CD4-positive, alpha-beta T cell treated with Interleukin-4 for 1 hour (primary cell): ENCODE results near the gene BTNL9.
"Not testable (repeated sequence)": the region's sequence is repeated elsewhere in the genome, so short reads cannot be mapped to it uniquely, and the experiment has no call there.

Source experiments
- DNase-seq, 2 donors: peaks; one replicate each; pipeline ENCODE4 v3.0.0-alpha.2; 2020 to 2022

Gene BTNL9

GRCh38 chr5:181039931-181040630, at the start of gene BTNL9:
BTNL9 (plus strand) TSS chr5:181040266; CDS start chr5:181045490, 5,224 bp downstream.
- no peak for DNase-seq

GRCh38 chr5:180990882-180991242, 49.2 kb upstream of the BTNL9 start:
- no peak for DNase-seq

- no peak for DNase-seq
Measured at GRCh38 chr5:181001947-181002346, 38.1 kb upstream of the BTNL9 start.

DNA sequence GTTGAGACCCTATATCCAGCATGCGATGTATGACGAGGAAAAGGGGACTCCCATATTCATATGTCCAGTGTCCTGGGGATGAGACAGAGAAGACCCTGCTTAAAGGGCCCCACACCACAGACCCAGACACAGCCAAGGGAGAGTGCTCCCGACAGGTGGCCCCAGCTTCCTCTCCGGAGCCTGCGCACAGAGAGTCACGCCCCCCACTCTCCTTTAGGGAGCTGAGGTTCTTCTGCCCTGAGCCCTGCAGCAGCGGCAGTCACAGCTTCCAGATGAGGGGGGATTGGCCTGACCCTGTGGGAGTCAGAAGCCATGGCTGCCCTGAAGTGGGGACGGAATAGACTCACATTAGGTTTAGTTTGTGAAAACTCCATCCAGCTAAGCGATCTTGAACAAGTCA, 34.3 kb upstream of the BTNL9 start:
- no peak for DNase-seq

GRCh38 chr5:181008136-181008535, 31.9 kb upstream of the BTNL9 start:
- DNase-seq: no peak

DNA sequence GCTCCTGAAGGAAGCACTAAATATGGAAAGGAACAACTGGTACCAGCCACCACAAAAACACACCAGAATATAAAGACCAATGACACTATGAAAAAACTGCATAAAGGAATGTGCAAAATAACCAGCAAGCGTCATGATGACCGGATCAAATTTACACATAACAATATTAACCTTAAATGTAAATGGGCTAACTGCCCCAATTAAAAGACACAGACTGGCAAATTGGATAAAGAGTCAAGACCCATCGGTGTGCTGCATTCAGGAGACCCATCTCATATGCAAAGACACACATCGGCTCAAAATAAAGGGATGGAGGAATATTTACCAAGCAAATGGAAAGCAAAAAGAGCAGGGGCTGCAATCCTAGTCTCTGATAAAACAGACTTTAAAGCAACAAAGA, 30.0 kb upstream of the BTNL9 start:
- DNase-seq: not testable (repeated sequence)

GRCh38 chr5:181014654-181015053, 25.4 kb upstream of the BTNL9 start:
- DNase-seq: not testable (repeated sequence)

DNA sequence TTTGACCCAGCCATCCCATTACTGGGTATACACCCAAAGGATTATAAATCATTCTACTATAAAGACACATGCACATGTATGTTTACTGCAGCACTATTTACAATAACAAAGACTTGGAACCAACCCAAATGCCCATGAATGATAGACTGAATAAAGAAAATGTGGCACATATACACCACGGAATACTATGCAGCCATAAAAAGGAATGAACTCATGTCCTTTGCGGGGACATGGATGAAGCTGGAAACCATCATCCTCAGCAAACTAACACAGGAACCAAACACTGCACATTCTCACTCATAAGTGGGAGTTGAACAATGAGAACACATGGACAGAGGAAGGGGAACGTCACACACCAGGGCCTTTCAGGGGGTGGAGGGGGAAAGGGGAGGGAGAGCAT, 22.6 kb upstream of the BTNL9 start:
- DNase-seq: not testable (repeated sequence)

GRCh38 chr5:181020688-181021087, 19.4 kb upstream of the BTNL9 start:
- no peak for DNase-seq

DNA sequence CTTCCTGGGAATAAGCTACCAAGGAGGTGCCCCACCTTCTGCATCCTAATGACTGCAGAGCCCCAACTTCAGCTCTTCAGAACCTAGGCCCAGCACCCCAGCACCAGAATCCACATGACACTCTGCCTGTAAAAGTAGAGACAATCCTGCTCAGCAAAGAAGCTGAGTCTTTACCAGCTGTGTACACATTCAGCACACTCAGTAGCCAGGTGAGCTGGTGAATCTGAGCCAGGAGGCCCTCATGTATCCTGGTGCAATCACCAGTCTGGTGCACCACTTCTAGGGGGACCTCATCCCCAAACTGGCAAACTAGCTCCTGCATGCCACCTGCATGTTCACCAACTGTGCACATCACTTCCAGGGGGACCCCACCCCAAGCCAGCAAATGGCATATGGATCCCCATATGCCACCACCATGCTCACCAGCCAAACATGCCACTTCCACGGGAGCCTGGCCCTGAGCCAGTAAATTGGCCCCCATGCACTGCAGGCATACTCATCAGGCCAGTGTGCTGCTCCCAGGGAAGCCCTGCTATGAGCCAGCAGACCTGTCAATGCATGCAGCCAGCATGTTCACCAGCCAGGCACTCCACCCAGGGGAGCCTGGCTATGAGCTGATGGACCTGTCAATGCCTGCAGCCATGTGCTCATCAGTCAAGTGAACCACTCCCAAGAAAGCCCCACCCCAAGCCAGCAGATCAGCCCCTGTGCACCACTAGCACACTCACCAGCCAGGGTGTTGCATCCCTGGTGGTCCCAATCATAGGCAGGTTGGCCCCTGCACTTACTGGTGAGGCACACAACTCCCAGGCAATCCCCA, 15.6 kb upstream of the BTNL9 start:
- DNase-seq: no peak

GRCh38 chr5:181027452-181028031, 12.5 kb upstream of the BTNL9 start:
- no peak for DNase-seq

DNA sequence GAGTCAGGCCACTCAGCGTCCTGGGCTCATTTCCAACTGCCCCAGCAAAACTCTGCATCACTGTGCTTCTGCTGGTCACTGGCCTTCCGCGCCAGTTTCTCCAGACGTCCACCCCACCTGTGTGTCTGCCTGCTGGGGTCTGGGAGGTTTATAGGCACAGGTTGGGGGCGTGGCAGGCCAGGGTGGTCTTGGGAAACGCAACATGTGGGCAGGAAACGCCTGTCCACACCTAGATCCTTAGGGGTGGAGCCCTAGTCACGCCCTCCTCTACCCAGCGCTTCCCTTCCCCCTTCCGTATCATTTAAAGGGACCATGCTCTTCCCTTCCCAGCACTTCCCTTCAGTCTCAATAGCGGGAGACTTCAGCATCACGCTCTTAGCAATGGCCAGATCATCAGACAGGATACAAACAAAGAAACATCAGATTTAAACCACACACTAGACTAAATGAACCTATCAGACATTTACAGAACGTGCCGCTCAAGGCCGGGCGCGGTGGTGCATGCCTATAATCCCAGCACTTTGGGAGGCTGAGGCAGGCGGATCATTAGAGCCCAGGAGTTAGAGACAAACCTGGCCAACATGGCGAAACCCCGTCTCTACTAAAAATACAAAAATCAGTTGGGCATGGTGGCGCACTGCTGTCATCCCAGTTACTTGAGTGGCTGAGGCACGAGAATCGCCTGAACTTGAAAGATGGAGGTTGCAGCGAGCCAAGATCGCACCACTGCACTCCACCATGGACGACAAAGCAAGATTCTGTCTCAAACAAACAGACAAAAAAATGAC, 11.8 kb upstream of the BTNL9 start:
- DNase-seq: no peak

DNA sequence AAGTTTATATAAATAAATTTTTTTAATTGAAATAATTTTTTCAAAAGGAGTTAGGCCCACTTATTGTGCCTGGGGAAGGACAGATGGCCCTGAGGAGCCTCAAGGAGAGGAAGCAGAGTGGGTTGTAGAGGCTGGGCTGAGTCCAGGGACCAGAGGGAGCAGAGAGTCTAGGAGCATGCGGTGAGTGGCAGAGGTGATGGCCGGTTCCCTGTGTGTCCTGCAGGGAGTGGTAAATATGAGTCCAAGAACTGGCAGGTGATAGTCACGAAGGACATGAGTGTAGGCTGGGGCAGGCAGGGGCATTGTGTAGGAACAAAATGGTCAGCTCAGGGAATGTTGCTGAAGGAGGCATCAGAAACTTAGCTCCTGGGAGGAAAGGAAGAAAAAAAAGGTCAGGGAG, 8.3 kb upstream of the BTNL9 start:
- DNase-seq: no peak

DNA sequence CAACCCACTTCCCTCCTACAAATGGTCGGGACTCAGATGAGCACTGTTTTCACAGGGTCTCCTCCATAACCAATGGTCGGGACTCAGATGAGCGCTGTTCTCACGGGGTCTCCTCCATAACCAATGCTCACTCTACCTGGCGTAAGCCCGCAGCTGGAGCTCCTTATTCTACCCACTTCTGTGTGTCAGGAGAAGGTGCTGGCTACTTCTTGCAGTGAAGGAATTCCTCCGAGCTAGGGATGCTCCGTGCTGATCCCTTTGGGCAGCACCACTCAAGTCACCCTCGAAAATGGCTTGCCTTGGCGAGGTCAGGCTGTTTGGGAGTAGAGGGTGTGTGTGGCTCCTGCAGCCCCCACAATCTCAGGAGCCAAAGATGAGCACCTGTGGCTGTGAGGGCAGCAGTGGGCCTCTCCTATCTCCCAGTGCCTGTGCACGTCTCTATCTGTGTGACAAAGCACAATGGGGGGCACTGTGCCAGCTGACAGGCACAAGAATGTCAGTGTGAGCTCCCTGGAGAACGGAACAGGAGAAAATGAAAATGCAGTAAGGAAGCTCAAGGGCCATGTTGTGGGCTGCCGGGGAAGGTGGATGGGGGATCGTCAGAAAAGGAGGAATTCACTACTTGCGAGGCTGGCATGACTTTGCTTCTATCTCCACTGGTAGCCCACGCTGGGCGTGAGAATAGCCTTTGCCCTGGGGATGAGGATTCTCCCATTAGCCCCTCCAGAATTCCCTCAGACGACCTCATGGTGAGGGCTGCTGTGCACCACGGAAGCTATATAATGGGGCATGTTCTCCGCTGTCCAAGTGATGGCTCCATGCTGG, 3.9 kb upstream of the BTNL9 start:
- DNase-seq: no peak

- no peak for DNase-seq
Measured at GRCh38 chr5:181036816-181037364, 3.2 kb upstream of the BTNL9 start.

DNA sequence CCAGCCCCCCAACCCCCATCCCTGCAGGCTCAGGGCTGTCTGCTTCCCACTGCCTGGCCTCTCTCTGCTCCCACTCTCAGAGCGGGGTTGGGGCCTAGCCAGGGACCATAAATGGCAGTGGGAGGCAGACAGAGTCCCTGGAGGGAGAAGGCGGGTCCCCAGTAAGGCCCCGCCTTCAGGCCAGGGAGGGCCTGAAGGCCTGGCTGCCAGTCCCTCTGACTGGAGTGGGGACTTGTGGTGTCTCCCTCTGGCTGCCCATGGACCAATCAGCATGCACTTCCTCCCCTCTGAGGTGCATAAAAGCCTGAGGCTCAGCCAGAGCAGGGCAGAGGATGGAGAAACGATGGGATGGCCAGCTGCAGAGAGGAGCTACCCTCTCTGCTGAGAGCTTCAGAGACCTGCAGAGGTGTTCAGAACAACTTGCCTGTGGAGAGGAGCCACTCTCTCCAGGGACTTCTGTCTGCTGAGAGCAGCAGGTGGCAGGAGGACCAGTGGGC, 2.7 kb upstream of the BTNL9 start:
- no peak for DNase-seq

- DNase-seq: no peak
Measured at GRCh38 chr5:181039471-181039870, 595 bp upstream of the BTNL9 start.

- no peak for DNase-seq
Measured at GRCh38 chr5:181040631-181040945, 522 bp downstream of the BTNL9 start.

DNA sequence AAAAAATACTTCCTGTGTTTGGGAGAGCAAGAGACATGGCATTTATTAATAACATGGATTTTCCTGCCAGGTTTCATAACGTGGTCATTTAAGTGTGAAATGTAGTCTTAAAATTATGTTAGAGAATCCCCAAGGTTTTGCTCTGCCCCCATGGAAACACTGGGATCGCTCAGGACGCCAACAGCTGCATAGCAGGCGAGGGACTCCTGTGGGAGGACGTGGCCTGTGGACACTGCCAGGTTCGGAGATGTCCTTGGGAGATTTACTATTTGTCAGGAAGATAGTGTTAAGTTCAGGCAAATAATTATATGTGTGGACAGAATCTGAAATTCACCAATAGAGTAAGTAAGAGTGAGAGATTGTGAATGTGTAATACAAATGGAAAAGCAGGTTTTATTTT, 977 bp downstream of the BTNL9 start:
- DNase-seq: no peak

DNA sequence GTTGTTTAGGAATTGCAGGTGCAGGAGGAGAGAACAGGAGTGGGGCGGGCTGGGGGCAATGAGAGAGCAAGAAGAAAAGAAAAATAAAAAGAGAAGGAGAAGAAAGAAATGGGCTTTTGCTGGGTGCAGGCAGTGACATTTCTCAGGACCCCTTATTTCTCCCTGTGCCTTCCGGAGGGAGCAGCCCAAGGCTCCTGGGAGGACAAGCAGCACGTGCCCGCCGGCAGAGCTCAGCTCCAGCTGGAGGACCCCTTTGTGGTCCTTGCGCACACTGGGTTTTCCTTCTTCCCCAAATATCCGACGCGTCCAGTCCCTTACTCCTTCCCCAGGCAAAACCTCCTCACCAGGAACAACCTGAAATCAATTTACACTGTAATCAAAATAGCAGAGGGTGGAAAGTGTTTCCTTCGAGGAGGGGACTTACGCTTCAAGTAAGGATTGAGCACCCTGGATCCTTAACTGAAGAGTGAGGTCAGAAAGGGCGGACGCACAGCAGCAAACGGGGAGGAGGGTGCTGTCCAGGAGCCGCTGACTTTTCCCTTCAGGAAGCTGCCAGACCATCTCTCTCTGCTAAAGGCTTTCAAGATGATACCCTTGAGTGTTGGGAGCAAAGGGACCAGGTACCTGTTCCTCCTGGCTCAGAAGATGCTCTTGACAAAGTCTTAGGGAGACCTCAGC, 2.1 kb downstream of the BTNL9 start:
- no peak for DNase-seq

DNA sequence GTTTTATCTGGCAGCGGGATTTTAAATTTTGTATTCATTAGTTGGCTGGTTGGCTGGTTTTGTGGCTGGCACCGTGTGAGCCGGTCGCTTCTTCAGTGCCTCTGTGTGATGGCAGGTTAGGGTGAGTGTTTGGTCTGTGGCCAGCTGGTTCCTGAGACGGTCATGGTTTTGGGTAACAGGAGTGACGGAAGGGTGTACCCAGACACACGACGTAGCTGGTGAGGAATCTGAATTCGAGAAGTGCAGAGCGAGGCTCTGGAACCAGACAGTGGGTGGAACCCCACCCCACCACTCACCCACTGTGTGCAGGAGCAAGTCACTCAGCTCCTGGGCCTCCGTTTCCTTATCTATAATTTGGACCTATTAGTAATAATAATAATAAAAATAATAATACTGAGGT, 2.7 kb downstream of the BTNL9 start:
- DNase-seq: no peak
